ENCODE measurements around the gene DRD4. TPM values are rescaled to one million over a fixed set of nuclear protein-coding genes. Genes with fewer than 3 reads are reported as not detected.

Gene DRD4
- total RNA-seq, 1 donor from 2014 or later = 0.63 TPM

- Mint-ChIP-seq H3K27ac (ENCODE audit: unreplicated experiment) (no peak overlapping the region), H3K4me1 (no peaks in the 10 kb centered on the region), H3K36me3 (ENCODE audit: low read depth) (peaks cover 8% of the 10 kb centered on the region), H3K4me3 (no peak overlapping the region), H3K27me3 (ENCODE audit: low read depth) (no peaks in the 10 kb centered on the region), H3K9me3 (no peaks in the 10 kb centered on the region)
- no peak for TF ChIP-seq CTCF (conservative IDR thresholded peaks at IDR 0.05)
- DNase-seq (ENCODE audit: low read depth, low spot score) = no peak
Observed at GRCh38 chr11:606245-606644, 30.8 kb upstream of the DRD4 start.

- TF ChIP-seq CTCF (conservative IDR thresholded peaks at IDR 0.05) = no peak
- Mint-ChIP-seq H3K27me3 (ENCODE audit: low read depth) (peaks cover 2% of the 10 kb centered on the region), H3K36me3 (ENCODE audit: low read depth) (peaks cover 6% of the 10 kb centered on the region), H3K9me3 (no peaks in the 10 kb centered on the region), H3K27ac (ENCODE audit: unreplicated experiment) (no peak overlapping the region), H3K4me3 (no peak overlapping the region), H3K4me1 (peaks cover 2% of the 10 kb centered on the region)
- no peak for DNase-seq (ENCODE audit: low read depth, low spot score)
Observed at GRCh38 chr11:607020-607780, 29.9 kb upstream of the DRD4 start.

GRCh38 chr11:607971-608659 lies 29.0 kb upstream of the DRD4 start:
- Mint-ChIP-seq H3K9me3 (no peaks in the 10 kb centered on the region), H3K4me3 (no peak overlapping the region), H3K27ac (ENCODE audit: unreplicated experiment) (no peak overlapping the region), H3K27me3 (ENCODE audit: low read depth) (peaks cover 2% of the 10 kb centered on the region), H3K4me1 (peaks cover 5% of the 10 kb centered on the region), H3K36me3 (ENCODE audit: low read depth) (peaks cover 7% of the 10 kb centered on the region)
- TF ChIP-seq CTCF (conservative IDR thresholded peaks at IDR 0.05) = no peak
- DNase-seq (ENCODE audit: low read depth, low spot score) = no peak

- H3K36me3 Mint-ChIP-seq (ENCODE audit: low read depth) = peaks cover 7% of the 10 kb centered on the region
- no peak for DNase-seq (ENCODE audit: low read depth, low spot score)
- peaks cover 5% of the 10 kb centered on the region for H3K4me1 Mint-ChIP-seq
- no peak overlapping the region for H3K4me3 Mint-ChIP-seq
- peaks cover 2% of the 10 kb centered on the region for H3K27me3 Mint-ChIP-seq (ENCODE audit: low read depth)
- H3K27ac Mint-ChIP-seq (ENCODE audit: unreplicated experiment) = no peak overlapping the region
- no peaks in the 10 kb centered on the region for H3K9me3 Mint-ChIP-seq
- TF ChIP-seq CTCF (conservative IDR thresholded peaks at IDR 0.05) = no peak
Observed at GRCh38 chr11:608791-609251, 28.2 kb upstream of the DRD4 start.

- H3K27me3 Mint-ChIP-seq (ENCODE audit: low read depth) = peaks cover 2% of the 10 kb centered on the region
- H3K27ac Mint-ChIP-seq (ENCODE audit: unreplicated experiment) = no peak overlapping the region
- no peak for DNase-seq (ENCODE audit: low read depth, low spot score)
- H3K36me3 Mint-ChIP-seq (ENCODE audit: low read depth) = peaks cover 7% of the 10 kb centered on the region
- no peaks in the 10 kb centered on the region for H3K9me3 Mint-ChIP-seq
- no peak for TF ChIP-seq CTCF (conservative IDR thresholded peaks at IDR 0.05)
- peaks cover 6% of the 10 kb centered on the region for H3K4me1 Mint-ChIP-seq
- no peak overlapping the region for H3K4me3 Mint-ChIP-seq
Observed at GRCh38 chr11:609341-609811, 27.7 kb upstream of the DRD4 start.
